ENCODE results near the gene RUBCNL. TPM values are rescaled to one million over a fixed set of nuclear protein-coding genes. Genes with fewer than 3 reads are reported as not detected.
"Not testable (repeated sequence)": the region's sequence is repeated elsewhere in the genome, so short reads cannot be mapped to it uniquely, and the experiment has no call there.

The RUBCNL gene
- polyA plus RNA-seq, 5 donors, result 1.5 to 3.9 (median 2.7) TPM

DNA sequence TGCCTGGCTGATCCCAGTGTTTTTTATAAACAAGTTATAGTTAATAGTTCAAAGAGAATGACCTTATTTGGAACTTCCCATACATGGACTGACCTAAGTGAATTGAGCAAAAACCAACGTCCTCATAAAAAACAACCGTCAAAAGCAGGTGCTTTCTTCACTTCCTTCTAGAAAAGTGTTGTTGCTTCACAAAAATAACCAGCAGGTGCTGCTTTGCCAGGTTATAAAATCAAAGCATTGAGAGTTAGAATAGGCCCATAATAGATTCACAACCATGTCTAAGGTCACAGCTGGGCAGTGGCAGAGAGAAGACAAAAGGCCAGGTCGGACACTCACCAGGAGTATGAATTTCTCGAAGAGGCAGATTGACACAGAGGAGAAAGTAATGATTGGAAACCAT is 9.5 kb downstream of the RUBCNL start:
- DNase-seq, result no peak

GRCh38 chr13:46374710-46375109 is 12.3 kb downstream of the RUBCNL start:
- DNase-seq, result no peak

- no peak for DNase-seq
Measured at GRCh38 chr13:46373623-46374022, 13.4 kb downstream of the RUBCNL start.

- not testable (repeated sequence) for DNase-seq
Measured at GRCh38 chr13:46372938-46373337, 14.1 kb downstream of the RUBCNL start.

DNA sequence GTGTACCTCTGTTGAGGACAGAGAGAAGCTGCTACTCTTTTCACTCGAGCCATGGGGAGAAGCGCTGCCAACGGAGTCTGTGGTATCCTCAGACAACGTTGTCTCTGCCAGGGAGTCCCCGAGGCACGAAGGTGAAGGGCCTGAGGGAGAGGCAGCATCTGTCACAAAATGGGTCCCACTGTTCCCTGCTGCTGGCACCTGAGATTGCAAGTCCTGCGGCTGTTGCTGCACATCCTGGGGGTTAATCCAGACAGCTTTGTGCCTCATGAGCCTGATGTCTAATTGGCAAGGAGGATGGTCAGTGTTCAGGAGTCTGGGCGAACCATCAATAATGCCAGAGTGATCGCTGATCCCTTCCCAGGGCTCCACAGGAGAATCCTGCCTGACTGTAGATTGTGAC is 15.0 kb downstream of the RUBCNL start:
- DNase-seq, result no peak

DNA sequence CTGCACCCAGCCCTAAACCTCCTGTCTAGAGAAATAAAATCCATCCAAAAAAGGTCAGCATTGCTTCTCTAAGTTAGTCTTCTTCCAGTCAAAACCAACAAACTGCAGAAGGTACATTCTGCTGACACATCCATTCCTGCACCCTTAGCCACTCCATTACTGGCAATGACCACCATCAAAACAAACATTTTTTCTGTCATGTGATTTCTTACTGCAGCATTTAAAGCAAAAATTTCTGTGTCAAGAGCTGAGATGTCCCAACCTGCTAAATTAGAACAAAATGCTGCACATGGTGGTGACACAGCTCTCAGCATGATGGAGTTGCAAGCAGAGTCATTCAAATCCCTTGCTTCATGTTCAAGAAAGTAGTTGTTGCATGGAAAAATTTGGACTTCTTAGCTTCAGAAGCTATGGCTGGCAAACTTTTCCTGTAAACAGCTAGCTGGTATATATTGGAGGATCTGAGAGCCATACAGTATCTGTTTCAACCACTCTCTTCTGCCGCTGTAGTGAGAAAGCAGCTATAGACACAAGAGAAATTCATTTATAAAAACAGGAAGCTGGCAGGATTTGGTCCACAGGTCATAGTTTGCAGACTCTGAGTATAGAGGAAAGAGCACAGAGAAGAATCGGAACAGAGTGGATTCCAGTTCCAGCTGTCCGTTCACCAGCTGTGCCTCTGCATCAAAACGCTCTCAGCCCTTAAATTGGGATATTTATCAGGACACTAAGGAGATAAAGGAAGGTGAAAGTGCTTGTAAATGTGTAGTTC is 17.4 kb downstream of the RUBCNL start:
- no peak for DNase-seq

GRCh38 chr13:46367617-46368327 is 19.3 kb downstream of the RUBCNL start:
- DNase-seq, result no peak

DNA sequence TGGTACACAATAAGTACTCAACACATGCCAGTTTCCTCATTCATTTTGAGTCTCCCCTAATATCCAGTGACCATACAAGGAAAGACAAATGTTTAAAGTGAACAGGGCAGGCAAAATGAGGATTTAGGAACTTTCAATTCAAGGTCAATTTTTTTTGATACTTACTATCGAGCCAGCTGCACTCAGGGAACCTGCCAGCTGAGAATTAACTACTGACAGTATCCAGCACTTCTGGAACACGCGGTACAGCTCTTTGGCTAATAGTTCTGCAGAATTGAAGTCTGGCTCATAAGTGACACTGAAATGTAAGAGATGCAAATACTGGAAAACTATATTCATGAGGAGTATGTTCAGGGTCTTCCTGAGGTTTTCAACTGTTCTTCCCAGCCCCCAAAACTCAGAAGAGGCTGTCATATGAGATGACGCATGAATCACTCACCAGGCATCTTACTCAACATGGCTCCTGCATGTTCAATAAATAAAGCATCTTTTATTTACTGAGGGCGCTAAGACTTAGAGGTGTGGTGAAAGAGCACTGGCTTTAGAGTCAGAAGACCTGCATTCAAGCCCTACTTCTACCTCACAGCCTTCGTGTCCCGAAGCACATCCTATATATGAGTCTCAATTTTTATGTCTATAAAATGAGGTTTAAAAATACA is 25.6 kb downstream of the RUBCNL start:
- DNase-seq, result no peak

- no peak for DNase-seq
Measured at GRCh38 chr13:46360604-46361003, 26.4 kb downstream of the RUBCNL start.

- DNase-seq, result no peak
Measured at GRCh38 chr13:46359714-46360113, 27.3 kb downstream of the RUBCNL start.

DNA sequence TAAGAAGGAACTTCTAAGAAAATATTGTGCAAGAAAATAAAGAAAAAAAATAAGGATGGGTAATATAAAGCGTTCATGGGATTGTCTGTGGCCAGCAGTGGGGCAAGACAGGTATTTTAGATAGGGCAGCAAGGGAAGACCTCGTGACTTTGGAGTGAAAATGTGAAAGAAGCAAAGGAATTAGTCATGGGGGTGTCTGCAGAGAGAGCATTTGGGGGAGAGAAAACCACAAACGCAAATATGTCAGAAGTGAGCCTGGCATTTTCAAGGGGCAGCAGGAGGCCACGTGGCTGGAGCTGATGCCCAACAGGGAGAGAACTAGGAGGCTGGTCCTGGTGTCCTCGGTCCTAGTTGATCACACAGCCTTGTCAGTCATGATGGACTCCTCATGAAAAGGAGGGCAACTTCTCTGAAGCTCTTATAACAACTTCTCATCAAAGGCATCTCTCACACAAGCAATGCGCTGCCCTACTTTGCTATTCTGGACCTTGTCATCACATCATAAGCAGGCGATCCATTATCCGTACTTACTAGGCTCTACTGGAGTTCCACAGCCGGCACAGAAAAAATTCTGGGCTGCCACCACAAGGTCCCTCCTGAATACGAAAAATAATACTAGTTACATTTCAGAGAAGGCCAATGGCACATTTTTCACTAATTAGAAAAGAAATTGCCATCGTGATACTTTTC is 31.0 kb downstream of the RUBCNL start:
- no peak for DNase-seq

DNA sequence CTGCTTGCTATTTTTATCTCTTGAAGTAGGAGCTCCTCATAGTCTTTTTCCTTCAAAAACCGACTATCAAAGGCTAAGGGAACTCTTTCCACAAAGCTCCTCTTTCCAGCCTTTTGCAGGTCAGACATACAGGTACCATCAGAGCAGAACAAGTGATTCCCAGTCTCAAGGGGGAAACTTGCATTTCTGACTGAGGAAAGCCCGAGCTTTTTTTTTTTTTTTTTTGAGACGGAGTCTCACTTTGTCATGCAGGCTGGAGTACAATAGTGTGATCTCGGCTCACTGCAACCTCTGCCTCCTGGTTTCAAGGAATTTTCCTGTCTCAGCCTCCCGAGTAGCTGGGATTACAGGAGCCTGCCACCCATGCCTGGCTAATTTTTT is 32.0 kb downstream of the RUBCNL start:
- DNase-seq, result no peak

DNA sequence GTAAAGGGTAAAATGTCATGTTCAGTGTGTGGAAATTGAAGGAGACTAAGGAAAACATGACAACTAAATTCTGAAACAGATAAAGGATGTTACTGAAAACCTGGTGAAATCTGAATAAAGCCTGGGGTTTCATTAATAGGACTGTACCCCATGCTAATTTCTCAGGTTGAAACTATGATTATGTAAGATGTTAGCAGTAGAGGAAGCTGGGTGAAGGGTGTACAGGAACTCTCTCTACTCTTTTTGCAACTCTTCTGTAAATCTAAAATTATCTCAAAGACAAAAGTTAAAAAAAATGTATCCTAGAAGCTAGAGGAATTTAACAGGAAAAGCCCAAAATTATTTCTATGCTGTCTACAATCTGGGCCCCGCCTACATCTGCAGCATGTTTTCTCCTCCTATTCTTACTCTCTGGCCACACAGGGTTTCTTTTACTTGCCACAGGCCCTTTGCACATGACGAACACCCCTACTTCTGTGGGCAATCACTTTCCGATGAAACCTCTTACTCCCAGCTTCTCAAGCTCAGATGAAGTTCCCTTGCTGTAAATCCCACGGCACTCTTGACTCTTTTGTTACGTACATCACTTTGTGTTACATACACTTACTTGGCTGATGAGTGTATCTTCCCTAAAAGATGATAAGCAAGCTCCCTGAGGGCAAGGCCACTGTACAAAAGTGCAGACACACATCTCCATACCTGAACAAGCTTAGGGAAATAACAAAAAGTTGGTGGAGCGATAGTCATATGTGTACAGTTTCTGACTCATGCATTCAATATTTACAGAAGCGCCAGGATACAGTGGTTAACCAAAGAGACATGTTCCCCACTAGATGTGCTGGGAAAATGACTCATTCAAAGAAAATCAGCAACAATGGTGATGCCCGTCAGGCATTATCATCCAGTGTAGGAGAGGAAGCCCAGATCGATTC is 32.6 kb downstream of the RUBCNL start:
- DNase-seq, result no peak

DNA sequence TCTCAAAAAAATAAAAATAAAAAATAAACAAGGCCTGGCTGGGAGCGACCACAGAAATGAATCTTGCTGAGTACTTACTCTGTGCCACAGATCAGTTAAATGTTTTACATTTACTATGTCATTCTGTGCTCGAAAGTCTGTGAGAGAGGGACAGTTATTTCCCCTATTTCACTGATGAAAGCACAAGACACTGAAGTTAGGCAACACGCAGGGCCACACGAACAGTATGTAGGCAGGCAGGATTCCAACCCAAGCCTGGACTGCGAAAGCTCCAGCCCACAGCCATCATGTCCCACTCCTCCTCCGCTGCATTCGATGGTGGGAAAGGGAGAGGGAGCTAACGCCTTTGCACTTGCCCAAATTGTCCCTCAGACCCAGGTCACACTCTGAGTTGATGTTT is 34.2 kb downstream of the RUBCNL start:
- no peak for DNase-seq

GRCh38 chr13:46350003-46350402 is 37.0 kb downstream of the RUBCNL start:
- DNase-seq, result no peak

DNA sequence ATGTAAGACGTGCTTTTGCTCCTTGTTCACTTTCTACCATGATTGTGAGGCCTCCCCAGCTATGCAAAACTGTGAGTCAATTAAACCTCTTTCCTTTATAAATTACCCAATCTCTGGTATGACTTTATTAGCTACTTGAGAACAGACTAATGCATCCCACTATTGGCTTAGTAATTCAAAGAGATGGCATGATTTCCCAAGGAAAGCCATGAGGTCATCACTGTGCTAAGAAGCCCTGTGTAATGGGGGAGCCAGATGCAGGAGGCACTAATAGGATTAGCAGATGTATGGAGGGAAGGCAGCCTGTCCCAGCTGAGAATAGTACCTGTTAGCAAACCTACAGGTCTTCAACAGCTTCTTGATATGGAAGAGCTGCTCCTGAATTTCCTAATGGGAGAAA is 38.1 kb downstream of the RUBCNL start:
- DNase-seq, result no peak

DNA sequence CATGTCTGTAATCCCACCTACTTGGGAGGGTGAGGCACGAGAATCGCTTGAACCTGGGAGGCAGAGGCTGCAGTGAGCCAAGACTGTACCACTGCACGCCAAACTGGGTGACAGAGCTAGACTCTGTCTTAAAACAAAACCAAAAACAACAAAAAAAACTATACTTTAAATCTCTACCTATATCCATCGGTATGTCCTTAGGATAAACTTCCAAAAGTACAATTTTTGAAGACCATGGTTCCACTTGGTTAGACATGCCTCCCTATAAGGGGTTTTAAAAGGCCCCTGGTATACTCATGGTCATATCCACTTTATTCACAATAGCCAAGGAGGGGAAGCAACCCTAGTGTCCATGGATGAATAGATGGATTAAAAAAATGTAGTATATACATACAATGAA is 39.8 kb downstream of the RUBCNL start:
- no peak for DNase-seq

DNA sequence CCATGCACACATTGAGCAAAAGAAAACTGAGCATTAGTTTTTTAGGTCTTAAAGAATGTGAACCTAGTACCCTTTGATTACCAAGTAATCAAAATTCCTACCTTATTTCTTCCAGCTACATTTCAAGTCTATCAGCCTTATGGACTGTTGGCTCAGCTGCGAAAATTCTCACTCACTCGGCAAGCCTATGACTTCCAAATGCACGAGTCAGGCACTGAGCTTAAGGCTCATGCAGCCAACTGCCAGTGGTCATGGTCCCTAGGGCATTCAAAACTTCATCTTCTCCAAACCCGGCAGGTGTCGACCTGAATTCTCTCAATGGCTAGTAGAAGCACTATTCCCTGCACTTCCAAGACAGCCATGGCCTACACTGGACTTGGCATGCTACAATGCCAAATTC is 41.2 kb downstream of the RUBCNL start:
- no peak for DNase-seq

- no peak for DNase-seq
Measured at GRCh38 chr13:46345398-46345797, 41.7 kb downstream of the RUBCNL start.

GRCh38 chr13:46343279-46343994 is 43.6 kb downstream of the RUBCNL start:
- no peak for DNase-seq

GRCh38 chr13:46342538-46342937 is 44.5 kb downstream of the RUBCNL start:
- DNase-seq, result no peak

Data from right lung (tissue), 5 donors.